Measurements from ENCODE around the gene DTWD2. TPM values are rescaled to one million over a fixed set of nuclear protein-coding genes. Genes with fewer than 3 reads are reported as not detected.
"Not testable (repeated sequence)": the region's sequence is repeated elsewhere in the genome, so short reads cannot be mapped to it uniquely, and the experiment has no call there.

DTWD2 gene
- total RNA-seq, 1 donor from 2014 or later, result 4.4 TPM

DNA sequence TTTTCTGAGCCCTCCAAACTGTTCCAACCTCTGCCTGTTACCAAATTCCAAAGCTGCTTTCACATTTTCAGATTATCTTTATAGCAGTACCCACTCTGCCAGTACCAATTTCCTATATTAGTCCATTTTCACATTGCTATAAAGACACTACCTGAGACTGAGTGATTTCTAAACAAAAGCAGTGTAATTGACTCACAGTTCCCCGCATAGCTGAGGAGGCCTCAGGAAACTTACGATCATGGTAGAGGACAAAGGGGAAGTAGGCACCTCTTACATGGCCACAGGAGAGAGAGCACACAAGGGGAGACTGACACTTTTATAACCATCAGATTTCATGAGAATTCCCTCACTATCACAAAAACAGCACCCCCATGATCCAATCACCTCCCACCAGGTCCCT lies 105.0 kb downstream of the DTWD2 start:
- DNase-seq (ENCODE audit: extremely low spot score, unreplicated experiment), result no peak
- Mint-ChIP-seq H3K4me3 (no peak overlapping the region), H3K9me3 (peaks cover 10% of the 10 kb centered on the region), H3K27ac (no peak overlapping the region), H3K4me1 (ENCODE audit: unreplicated experiment) (no peaks in the 10 kb centered on the region), H3K36me3 (no peaks in the 10 kb centered on the region), H3K27me3 (no peaks in the 10 kb centered on the region)
- TF ChIP-seq, protein P1, sequence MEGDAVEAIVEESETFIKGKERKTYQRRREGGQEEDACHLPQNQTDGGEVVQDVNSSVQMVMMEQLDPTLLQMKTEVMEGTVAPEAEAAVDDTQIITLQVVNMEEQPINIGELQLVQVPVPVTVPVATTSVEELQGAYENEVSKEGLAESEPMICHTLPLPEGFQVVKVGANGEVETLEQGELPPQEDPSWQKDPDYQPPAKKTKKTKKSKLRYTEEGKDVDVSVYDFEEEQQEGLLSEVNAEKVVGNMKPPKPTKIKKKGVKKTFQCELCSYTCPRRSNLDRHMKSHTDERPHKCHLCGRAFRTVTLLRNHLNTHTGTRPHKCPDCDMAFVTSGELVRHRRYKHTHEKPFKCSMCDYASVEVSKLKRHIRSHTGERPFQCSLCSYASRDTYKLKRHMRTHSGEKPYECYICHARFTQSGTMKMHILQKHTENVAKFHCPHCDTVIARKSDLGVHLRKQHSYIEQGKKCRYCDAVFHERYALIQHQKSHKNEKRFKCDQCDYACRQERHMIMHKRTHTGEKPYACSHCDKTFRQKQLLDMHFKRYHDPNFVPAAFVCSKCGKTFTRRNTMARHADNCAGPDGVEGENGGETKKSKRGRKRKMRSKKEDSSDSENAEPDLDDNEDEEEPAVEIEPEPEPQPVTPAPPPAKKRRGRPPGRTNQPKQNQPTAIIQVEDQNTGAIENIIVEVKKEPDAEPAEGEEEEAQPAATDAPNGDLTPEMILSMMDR (conservative IDR thresholded peaks at IDR 0.05), result no peak

DNA sequence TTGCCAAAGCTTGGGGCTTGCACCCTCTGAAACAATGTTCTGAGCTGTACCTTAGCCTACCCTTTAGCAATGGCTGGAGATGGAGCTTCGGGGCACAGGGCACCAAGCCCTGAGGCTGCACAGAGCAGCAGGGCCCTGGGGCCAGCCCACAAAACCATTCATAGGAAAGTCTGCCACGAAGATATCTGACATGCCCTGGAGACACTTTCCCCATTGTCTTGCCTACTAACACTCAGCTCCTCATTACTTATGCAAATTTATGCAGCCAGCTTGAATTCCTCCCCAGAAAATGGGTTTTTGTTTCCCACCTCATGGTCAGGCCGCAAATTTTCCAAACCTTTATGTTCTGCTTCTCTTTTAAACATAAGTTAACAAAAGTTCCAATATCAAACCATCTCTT lies 105.7 kb downstream of the DTWD2 start:
- TF ChIP-seq, protein P1 (conservative IDR thresholded peaks at IDR 0.05), result no peak
- Mint-ChIP-seq H3K4me3 (no peak overlapping the region), H3K36me3 (no peaks in the 10 kb centered on the region), H3K4me1 (ENCODE audit: unreplicated experiment) (no peaks in the 10 kb centered on the region), H3K9me3 (peaks cover 10% of the 10 kb centered on the region), H3K27ac (no peak overlapping the region), H3K27me3 (no peaks in the 10 kb centered on the region)
- no peak for DNase-seq (ENCODE audit: extremely low spot score, unreplicated experiment)

GRCh38 chr5:118876852-118877251 lies 111.5 kb downstream of the DTWD2 start:
- not testable (repeated sequence) for H3K4me3 Mint-ChIP-seq; H3K36me3 Mint-ChIP-seq; H3K4me1 Mint-ChIP-seq (ENCODE audit: unreplicated experiment); H3K27me3 Mint-ChIP-seq; DNase-seq (ENCODE audit: extremely low spot score, unreplicated experiment); H3K27ac Mint-ChIP-seq
- peaks cover 18% of the 10 kb centered on the region for H3K9me3 Mint-ChIP-seq

GRCh38 chr5:118875131-118875530 lies 113.2 kb downstream of the DTWD2 start:
- TF ChIP-seq, protein P1 (conservative IDR thresholded peaks at IDR 0.05), result no peak
- Mint-ChIP-seq H3K9me3 (peaks cover 18% of the 10 kb centered on the region), H3K27ac (no peak overlapping the region), H3K4me1 (ENCODE audit: unreplicated experiment) (no peaks in the 10 kb centered on the region), H3K27me3 (no peaks in the 10 kb centered on the region), H3K4me3 (no peak overlapping the region), H3K36me3 (peaks cover 4% of the 10 kb centered on the region)
- DNase-seq (ENCODE audit: extremely low spot score, unreplicated experiment), result no peak

DNA sequence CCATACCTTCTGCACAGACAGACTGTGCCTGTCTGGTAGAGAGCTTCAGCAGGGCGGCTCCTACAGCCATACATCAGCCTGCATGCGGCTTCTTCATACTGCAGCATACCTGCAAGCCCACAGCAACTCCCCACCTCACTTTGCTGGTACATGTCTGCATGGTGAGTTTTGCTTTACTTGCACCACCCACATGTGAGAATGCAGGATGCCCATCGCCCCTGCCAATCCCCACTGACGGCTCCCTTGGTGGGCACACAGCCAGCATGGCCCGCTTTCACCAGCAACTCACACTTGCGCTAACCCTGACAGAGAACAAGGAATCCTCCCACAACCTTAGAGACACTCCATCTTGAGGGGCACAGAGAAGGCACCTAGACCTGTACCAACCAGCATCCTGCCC lies 114.9 kb downstream of the DTWD2 start:
- no peak for DNase-seq (ENCODE audit: extremely low spot score, unreplicated experiment)
- Mint-ChIP-seq H3K9me3 (peaks cover 18% of the 10 kb centered on the region), H3K27ac (no peak overlapping the region), H3K4me1 (ENCODE audit: unreplicated experiment) (no peaks in the 10 kb centered on the region), H3K4me3 (no peak overlapping the region), H3K27me3 (no peaks in the 10 kb centered on the region), H3K36me3 (peaks cover 4% of the 10 kb centered on the region)
- TF ChIP-seq, protein P1 (conservative IDR thresholded peaks at IDR 0.05), result no peak

GRCh38 chr5:118863345-118863744 lies 125.0 kb downstream of the DTWD2 start:
- H3K27ac Mint-ChIP-seq, result no peak overlapping the region
- no peaks in the 10 kb centered on the region for H3K27me3 Mint-ChIP-seq
- H3K9me3 Mint-ChIP-seq, result no peaks in the 10 kb centered on the region
- TF ChIP-seq, protein P1 (conservative IDR thresholded peaks at IDR 0.05), result no peak
- H3K4me1 Mint-ChIP-seq (ENCODE audit: unreplicated experiment), result no peaks in the 10 kb centered on the region
- H3K36me3 Mint-ChIP-seq, result no peaks in the 10 kb centered on the region
- no peak for DNase-seq (ENCODE audit: extremely low spot score, unreplicated experiment)
- no peak overlapping the region for H3K4me3 Mint-ChIP-seq

Measured in type B pancreatic cell (in vitro differentiated cells).